H1 (cell line): ENCODE results near the gene TRAPPC13. TPM values are rescaled to one million over a fixed set of nuclear protein-coding genes. Genes with fewer than 3 reads are reported as not detected.

Source experiments
- CTCF ChIA-PET: fragments of 300-600 bp; sonication (Branson Sonifier 250); formaldehyde crosslinking; loops from one replicate; lab custom pipeline; 2021; ENCODE audit not compliant: partially characterized antibody; lab: Charles Lee
- POLR2A ChIA-PET: fragments of 300-600 bp; sonication (Branson Sonifier 250); formaldehyde crosslinking; loops from one replicate; lab custom pipeline; 2021; ENCODE audit warnings: inconsistent platforms; ENCODE audit not compliant: partially characterized antibody; lab: Charles Lee
- DNase-seq, 2 experiments: peaks; one replicate each; pipeline versions ENCODE4 v3.0.0 to v3.0.0-alpha.2; 2010 to 2022; ENCODE audit warnings: low spot score in 2 of 2, low read depth in 1 of 2, mixed read lengths in 1 of 2
- FAIRE-seq: peaks from 2 replicates; lab custom pipeline; 2011; peaks lifted over from hg19 to GRCh38; lab: Jason Lieb, UNC
- H2AFZ ChIP-seq: 2 replicates; pipeline ENCODE4 v1.8.1; 2012; ENCODE audit warnings: low read length, inconsistent platforms
- H2AK5ac ChIP-seq: 2 replicates; pipeline ENCODE4 v1.6.1; 2013; ENCODE audit warnings: low read depth, low read length
- H2BK120ac ChIP-seq: replicated peaks from 2 replicates; pipeline ENCODE3; 2013; ENCODE audit warnings: low read depth, low read length, inconsistent platforms
- H2BK12ac ChIP-seq: 2 replicates; pipeline ENCODE4 v1.6.1; 2013; ENCODE audit warnings: low read depth, low read length
- H2BK15ac ChIP-seq: 2 replicates; pipeline ENCODE4 v1.6.1; 2013; ENCODE audit warnings: low read length
- H2BK20ac ChIP-seq: 2 replicates; pipeline ENCODE4 v1.6.1; 2013; ENCODE audit warnings: low read length
- H2BK5ac ChIP-seq: 2 replicates; pipeline ENCODE4 v1.6.1; 2013; ENCODE audit warnings: low read depth, low read length
- H3K14ac ChIP-seq: 2 replicates; pipeline ENCODE4 v1.6.1; 2013; ENCODE audit warnings: inconsistent platforms; ENCODE audit not compliant: insufficient read length
- H3K18ac ChIP-seq: 2 replicates; pipeline ENCODE4 v1.6.1; 2013; ENCODE audit warnings: low read length; ENCODE audit errors: extremely low read depth
- H3K23ac ChIP-seq: 2 replicates; pipeline ENCODE4 v1.6.1; 2013; ENCODE audit warnings: inconsistent platforms; ENCODE audit not compliant: insufficient read length
- H3K23me2 ChIP-seq: 2 replicates; pipeline ENCODE4 v1.6.1; 2013; ENCODE audit warnings: low read depth, low read length
- H3K27ac ChIP-seq: 2 replicates; pipeline ENCODE4 v1.6.1; 2011; ENCODE audit warnings: low read depth, low read length, inconsistent platforms
- H3K27me3 ChIP-seq, 4 experiments: replicated peaks in 1 of 4; 1 replicate in 1 of 4; 2 replicates in 3 of 4; pipeline versions ENCODE4 v1.6.1 to v1.8.1; 2011 to 2013; ENCODE audit warnings: low read length in 3 of 4, mild to moderate bottlenecking in 3 of 4, inconsistent platforms in 2 of 4, mixed read lengths in 2 of 4, moderate library complexity in 1 of 4; ENCODE audit not compliant: control insufficient read depth in 3 of 4, insufficient read depth in 3 of 4; ENCODE audit errors: extremely low read depth in 1 of 4
- H3K36me3 ChIP-seq, 4 experiments: 2 replicates each; pipeline versions ENCODE4 v1.6.1 to v1.8.1; 2011 to 2013; ENCODE audit warnings: mild to moderate bottlenecking in 4 of 4, low read length in 3 of 4, moderate library complexity in 2 of 4, control low read depth in 1 of 4, inconsistent platforms in 1 of 4; ENCODE audit not compliant: insufficient read depth in 4 of 4, control insufficient read depth in 2 of 4
- H3K4ac ChIP-seq: replicated peaks from 2 replicates; pipeline ENCODE3; 2013; ENCODE audit warnings: low read length, low read depth, mixed read lengths, inconsistent platforms; ENCODE audit not compliant: insufficient read length
- H3K4me1 ChIP-seq, 4 experiments: replicated peaks in 1 of 4; 1 replicate in 1 of 4; 2 replicates in 3 of 4; pipeline versions ENCODE4 v1.6.1 to v1.8.1; 2011 to 2013; ENCODE audit warnings: low read length in 3 of 4, inconsistent platforms in 2 of 4, mixed read lengths in 1 of 4; ENCODE audit not compliant: insufficient read depth in 4 of 4, control insufficient read depth in 3 of 4
- H3K4me2 ChIP-seq, 2 experiments: 2 replicates each; pipeline versions ENCODE4 v1.6.1 to v1.8.1; 2011 to 2013; ENCODE audit warnings: low read depth in 2 of 2, low read length in 2 of 2, control low read depth in 1 of 2, inconsistent platforms in 1 of 2, mild to moderate bottlenecking in 1 of 2; ENCODE audit not compliant: insufficient read depth in 1 of 2
- H3K4me3 ChIP-seq, 4 experiments: fragments of 200-600, 300-600 bp in 1 of 4; sonication (generic), shearing (Covaris generic), sonication (Bioruptor Twin) in 1 of 4; 2 replicates each; pipeline versions ENCODE4 v1.5.1 to v1.8.1; 2011 to 2016; ENCODE audit warnings: low read length in 4 of 4, low read depth in 3 of 4, control low read depth in 2 of 4, inconsistent platforms in 2 of 4, mild to moderate bottlenecking in 2 of 4, mixed read lengths in 1 of 4, moderate library complexity in 1 of 4; ENCODE audit not compliant: insufficient read depth in 2 of 4; ENCODE audit errors: extremely low read depth in 1 of 4
- H3K56ac ChIP-seq: replicated peaks from 2 replicates; pipeline ENCODE3; 2013; ENCODE audit warnings: low read depth, mild to moderate bottlenecking, mixed read lengths, low read length, inconsistent platforms; ENCODE audit not compliant: insufficient read length
- H3K79me1 ChIP-seq: 2 replicates; pipeline ENCODE4 v1.6.1; 2013; ENCODE audit warnings: low read depth, low read length, control low read depth
- H3K79me2 ChIP-seq, 2 experiments: 2 replicates each; pipeline versions ENCODE4 v1.6.1 to v1.8.1; 2012 to 2013; ENCODE audit warnings: low read length in 2 of 2, mild to moderate bottlenecking in 2 of 2, inconsistent platforms in 1 of 2; ENCODE audit not compliant: insufficient read depth in 2 of 2, control insufficient read depth in 1 of 2
- H3K9ac ChIP-seq, 4 experiments: replicated peaks in 1 of 4; 1 replicate in 1 of 4; 2 replicates in 3 of 4; pipeline versions ENCODE4 v1.6.1 to v1.8.1; 2011 to 2013; ENCODE audit warnings: low read depth in 3 of 4, low read length in 3 of 4, control low read depth in 2 of 4, mild to moderate bottlenecking in 2 of 4, moderate library complexity in 2 of 4, inconsistent platforms in 1 of 4; ENCODE audit errors: extremely low read depth in 1 of 4
- H3K9me3 ChIP-seq, 2 experiments: 2 replicates each; pipeline versions ENCODE4 v1.6.1 to v1.8.1; 2012 to 2013; ENCODE audit warnings: mild to moderate bottlenecking in 2 of 2, moderate library complexity in 2 of 2, control low read depth in 1 of 2, inconsistent platforms in 1 of 2, low read depth in 1 of 2, low read length in 1 of 2, mixed read lengths in 1 of 2; ENCODE audit not compliant: insufficient read depth in 2 of 2
- H4K20me1 ChIP-seq, 2 experiments: replicated peaks in 1 of 2; 2 replicates each; pipeline versions ENCODE3 to v1.8.1; 2011 to 2013; ENCODE audit warnings: inconsistent platforms in 2 of 2, low read length in 2 of 2, mild to moderate bottlenecking in 1 of 2; ENCODE audit not compliant: insufficient read depth in 2 of 2, control insufficient read depth in 1 of 2
- H4K5ac ChIP-seq: 2 replicates; pipeline ENCODE4 v1.6.1; 2013; ENCODE audit warnings: low read length, low read depth, mixed read lengths, inconsistent platforms; ENCODE audit not compliant: insufficient read length
- H4K8ac ChIP-seq: 2 replicates; pipeline ENCODE4 v1.8.0; 2013; ENCODE audit warnings: mild to moderate bottlenecking, moderate library complexity, low read length, inconsistent platforms; ENCODE audit not compliant: insufficient read depth; ENCODE audit errors: extremely low read depth
- H4K91ac ChIP-seq: replicated peaks from 2 replicates; pipeline ENCODE3; 2013; ENCODE audit warnings: low read length, mixed read lengths, inconsistent platforms; ENCODE audit not compliant: insufficient read length
- ASH2L ChIP-seq: fragments of 200-600, 300-600 bp; sonication (generic); IDR thresholded peaks from one replicate; pipeline ENCODE4 v1.7.1; 2017; ENCODE audit warnings: low read length
- MAFK ChIP-seq: IDR thresholded peaks from 2 replicates; pipeline ENCODE4 v1.6.1; 2012; ENCODE audit warnings: low read depth, mild to moderate bottlenecking, improper control_type of control experiment, low read length
- NANOG ChIP-seq: IDR thresholded peaks from 2 replicates; pipeline ENCODE4 v1.6.1; 2011; ENCODE audit warnings: low read length, low read depth, mild to moderate bottlenecking, inconsistent platforms; ENCODE audit not compliant: insufficient read depth, poor library complexity, severe bottlenecking
- POLR2AphosphoS5 ChIP-seq: IDR thresholded peaks from 2 replicates; pipeline ENCODE4 v1.6.1; 2011; ENCODE audit warnings: low read depth, low read length
- POU5F1 ChIP-seq: IDR thresholded peaks from 2 replicates; pipeline ENCODE4 v1.6.1; 2011; ENCODE audit warnings: low read depth, mild to moderate bottlenecking, low read length, moderate library complexity
- SIX5 ChIP-seq: IDR thresholded peaks from 2 replicates; pipeline ENCODE4 v1.6.1; 2011; ENCODE audit warnings: mild to moderate bottlenecking, low read depth, low read length
- TAF7 ChIP-seq: optimal IDR thresholded peaks from 2 replicates; pipeline ENCODE3; 2011; ENCODE audit warnings: low read depth, mild to moderate bottlenecking, inconsistent platforms, low read length, moderate library complexity, borderline replicate concordance
- WGBS, 2 experiments: shearing (Covaris generic) in 1 of 2; methylation state at CpG; one replicate each; pipeline versions ENCODE4 v1.1.6 to v1.1.7; 2013 to 2015; ENCODE audit warnings: low lambda C conversion rate in 2 of 2, mixed read lengths in 2 of 2, inconsistent platforms in 1 of 2, low coverage in 1 of 2, missing lambda C conversion rate in 1 of 2; ENCODE audit not compliant: insufficient replicate concordance in 2 of 2, insufficient coverage in 1 of 2, insufficient read length in 1 of 2; ENCODE audit errors: extremely low coverage in 1 of 2, missing lambda C conversion rate in 1 of 2; 5-methylcytosine and 5-hydroxymethylcytosine counted together
- polyA plus RNA-seq, 7 experiments: library from polyadenylated mRNA; depleted of rRNA in 3 of 7; stranded (reverse) in 5 of 7; unstranded in 2 of 7; fragments of >200 nt in 5 of 7; fragments of 200-250 nt in 2 of 7; gene quantifications; 1 replicate in 5 of 7; 2 replicates in 1 of 7; 4 replicates in 1 of 7; pipeline versions ENCODE4 v1.2.1 to v1.2.3, GENCODE V29; 2011 to 2013; ENCODE audit warnings: missing spikeins in 2 of 7, mixed read lengths in 2 of 7
- total RNA-seq: library from RNA; stranded (reverse); fragmentation: NEBNext Ultra II Directional; extraction: Animal tissue kit (Norgen Biotek cat#: 25700); gene quantifications from 2 replicates; pipeline ENCODE4 v1.2.1, GENCODE V29; 2021
- TF ChIP-seq, protein P1 (sequence below): IDR thresholded peaks from 2 replicates; pipeline ENCODE4 v1.6.1; 2012; ENCODE audit warnings: inconsistent platforms
- TF ChIP-seq, protein P2 (sequence below): IDR thresholded peaks from 2 replicates; pipeline ENCODE4 v1.6.1; 2012; ENCODE audit warnings: inconsistent platforms

Gene TRAPPC13
- total and polyA plus RNA-seq, 2 of the 8 experiments (the other 6 are each of a cell fraction or from before 2014, with no cell fraction given): 6.3 to 16.8 TPM

DNA sequence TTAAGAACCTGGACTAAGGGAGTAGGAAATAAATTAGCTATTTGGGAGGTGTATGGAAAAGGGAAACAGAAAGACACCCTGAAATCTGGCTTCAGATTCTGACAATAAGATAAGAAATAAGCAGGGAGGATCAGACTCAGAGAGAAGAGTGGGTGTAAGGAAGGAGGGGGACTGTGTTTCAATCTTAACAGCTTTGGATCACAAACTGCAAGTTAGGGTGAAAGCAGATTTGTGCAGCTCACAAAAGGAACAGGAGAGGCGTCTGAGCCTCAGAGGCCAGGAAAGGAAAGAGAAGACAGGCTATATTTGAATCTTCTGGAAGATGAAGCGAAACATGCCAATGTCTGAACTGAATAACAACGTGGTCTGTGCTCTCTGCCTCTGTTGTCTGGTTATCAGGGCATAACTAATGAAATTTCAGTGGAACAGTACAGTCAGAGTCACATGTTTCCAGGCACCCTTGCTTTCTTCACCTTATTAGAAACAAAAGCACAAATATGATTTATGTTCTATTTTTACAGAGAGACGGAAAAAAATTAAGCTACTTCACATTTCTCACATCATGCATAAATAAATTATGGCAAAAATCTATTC, 70.4 kb downstream of the TRAPPC13 start:
- CTCF ChIA-PET: interaction anchor here (1.7 to 2.1 kb wide), 2 partner anchors 10 to 31 kb away, joined by 4 to 8 read pairs; no protein-coding TSS in a partner anchor
- Histone ChIP-seq H2BK5ac (no peak overlapping the region), H3K23me2 (no peaks in the 10 kb centered on the region; the same call in 1 of the 2 replicates), H2BK12ac (no peak overlapping the region), H3K79me1 (no peaks in the 10 kb centered on the region), H3K23ac (no peak overlapping the region), H3K4me3 (no peak overlapping the region), H3K27me3 (no peaks in the 10 kb centered on the region)
- TF ChIP-seq, protein P1, sequence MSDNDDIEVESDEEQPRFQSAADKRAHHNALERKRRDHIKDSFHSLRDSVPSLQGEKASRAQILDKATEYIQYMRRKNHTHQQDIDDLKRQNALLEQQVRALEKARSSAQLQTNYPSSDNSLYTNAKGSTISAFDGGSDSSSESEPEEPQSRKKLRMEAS: no peak
- TF ChIP-seq ASH2L (no peak), MAFK (no peak), POU5F1 (no peak), TAF7 (no peak), SIX5 (no peak), POLR2AphosphoS5 (no peak), NANOG (no peak)
- TF ChIP-seq, protein P2, sequence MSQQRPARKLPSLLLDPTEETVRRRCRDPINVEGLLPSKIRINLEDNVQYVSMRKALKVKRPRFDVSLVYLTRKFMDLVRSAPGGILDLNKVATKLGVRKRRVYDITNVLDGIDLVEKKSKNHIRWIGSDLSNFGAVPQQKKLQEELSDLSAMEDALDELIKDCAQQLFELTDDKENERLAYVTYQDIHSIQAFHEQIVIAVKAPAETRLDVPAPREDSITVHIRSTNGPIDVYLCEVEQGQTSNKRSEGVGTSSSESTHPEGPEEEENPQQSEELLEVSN: no peak
- TF ChIP-seq, all 59 proteins: peak for 0
- no peak overlapping the region for H2AFZ ChIP-seq
- no peak overlapping the region for H3K14ac ChIP-seq
- H3K27ac ChIP-seq: no peak overlapping the region
- H4K20me1 ChIP-seq: peaks cover 0 to 2% of the 10 kb centered on the region in 2 experiments
- DNase-seq: no peak
- no peak overlapping the region for H3K4me2 ChIP-seq
- H3K9me3 ChIP-seq: no peaks in the 10 kb centered on the region
- H3K9ac ChIP-seq: no peak overlapping the region
- POLR2A ChIA-PET: interaction anchor here (0.7 to 1.9 kb wide), 3 partner anchors 9 to 26 kb away, joined by 3 to 6 read pairs (median 4); no protein-coding TSS in a partner anchor
- 86% methylated on average over 4 of the region's 4 CpGs; no CpG with 5 or more reads in 1 of the 2 experiments for WGBS, 2 experiments
- H2BK20ac ChIP-seq: no peak overlapping the region
- no peak overlapping the region for H3K4ac ChIP-seq
- H4K91ac ChIP-seq: no peak overlapping the region
- no peak for FAIRE-seq
- no peak overlapping the region for H2AK5ac ChIP-seq
- H3K56ac ChIP-seq: no peak overlapping the region
- no peaks in the 10 kb centered on the region for H3K79me2 ChIP-seq
- no peak overlapping the region for H4K8ac ChIP-seq
- H3K4me1 ChIP-seq: peaks cover 0 to 7% (median 2%) of the 10 kb centered on the region in 4 experiments; a peak in 2 of 7 replicates
- no peak overlapping the region for H3K18ac ChIP-seq
- no peak overlapping the region for H4K5ac ChIP-seq
- no peak overlapping the region for H2BK15ac ChIP-seq
- no peak overlapping the region for H2BK120ac ChIP-seq
- peaks cover 0 to 1% (median 0%) of the 10 kb centered on the region in 4 experiments; a peak in 2 of 8 replicates for H3K36me3 ChIP-seq
